PC-9 (cell line): Measurements from ENCODE around the gene FEM1B. TPM values are rescaled to one million over a fixed set of nuclear protein-coding genes. Genes with fewer than 3 reads are reported as not detected.

Experiments used
- BruUV-seq: library from RNA; stranded (reverse); fragments of 400-500 nt; replicated peaks from 2 replicates; lab custom pipeline; 2021; lab: Mats Ljungman, UMichigan
- CTCF ChIA-PET: fragments of 300-600 bp; sonication (Branson Sonifier 250); formaldehyde crosslinking; loops from one replicate; lab custom pipeline; 2022; ENCODE audit warnings: antibody characterized with exemption; lab: Charles Lee
- POLR2A ChIA-PET: fragments of 300-600 bp; sonication (Branson Sonifier 250); formaldehyde crosslinking; loops from one replicate; lab custom pipeline; 2022; ENCODE audit warnings: antibody characterized with exemption; ENCODE audit not compliant: unreplicated experiment; lab: Charles Lee
- DNase-seq, 2 experiments: peaks; one replicate each; pipeline versions ENCODE4 v3.0.0 to v3.0.0-alpha.2; 2015 to 2022; ENCODE audit warnings: mixed read lengths in 1 of 2
- H2AFZ ChIP-seq: fragments of 200-600 bp; sonication (generic); 2 replicates; pipeline ENCODE4 v1.8.1; 2017; ENCODE audit warnings: antibody characterized with exemption
- H3F3A ChIP-seq: fragments of 200-600 bp; sonication (generic); 2 replicates; pipeline ENCODE4 v1.8.1; 2017; ENCODE audit warnings: antibody characterized with exemption, mild to moderate bottlenecking, low read depth; ENCODE audit not compliant: insufficient read depth
- H3K27ac ChIP-seq: fragments of 200-600 bp; sonication (generic); 2 replicates; pipeline ENCODE4 v1.6.1; 2016; ENCODE audit warnings: mixed run types
- H3K27me3 ChIP-seq: fragments of 200-600 bp; sonication (generic); 2 replicates; pipeline ENCODE4 v1.6.1; 2016; ENCODE audit warnings: low read depth, mixed run types; ENCODE audit not compliant: insufficient read depth
- H3K36me3 ChIP-seq: fragments of 200-600 bp; sonication (generic); 2 replicates; pipeline ENCODE4 v1.6.1; 2016; ENCODE audit warnings: low read depth, mixed run types
- H3K4me1 ChIP-seq: fragments of 200-600 bp; sonication (generic); replicated peaks from 2 replicates; pipeline ENCODE4 v1.6.1; 2016; ENCODE audit warnings: mixed run types; ENCODE audit not compliant: insufficient read depth
- H3K4me2 ChIP-seq: fragments of 200-600 bp; sonication (generic); 2 replicates; pipeline ENCODE4 v1.6.1; 2017; ENCODE audit warnings: mixed run types
- H3K4me3 ChIP-seq: fragments of 200-600 bp; sonication (generic); 2 replicates; pipeline ENCODE4 v1.6.1; 2016; ENCODE audit warnings: mixed run types
- H3K79me2 ChIP-seq: fragments of 200-600 bp; sonication (generic); 2 replicates; pipeline ENCODE4 v1.6.1; 2017; ENCODE audit warnings: low read depth, mixed run types
- H3K9me2 ChIP-seq: fragments of 200-600 bp; sonication (generic); 2 replicates; pipeline ENCODE4 v1.8.1; 2017; ENCODE audit warnings: mild to moderate bottlenecking; ENCODE audit not compliant: insufficient read depth
- H3K9me3 ChIP-seq: fragments of 200-600 bp; sonication (generic); 2 replicates; pipeline ENCODE4 v1.8.1; 2016; ENCODE audit warnings: low read depth; ENCODE audit not compliant: insufficient read depth
- H4K20me1 ChIP-seq: fragments of 200-600 bp; sonication (generic); 2 replicates; pipeline ENCODE4 v1.8.1; 2017; ENCODE audit not compliant: insufficient read depth
- EZH2 ChIP-seq: fragments of 200-600 bp; sonication (generic); IDR thresholded peaks from 2 replicates; pipeline ENCODE4 v1.8.0; 2017; ENCODE audit warnings: antibody characterized with exemption, low read depth
- intact Hi-C: fragments of 100-400 bp; cut with micrococcal nuclease; formaldehyde crosslinking; loops from one replicate; pipeline ENCODE4 v1.10.0; 2022; ENCODE audit not compliant: unreplicated experiment
- total RNA-seq: library from RNA; stranded (reverse); gene quantifications from 2 replicates; pipeline ENCODE4 v1.2.3, GENCODE V29; 2021
- TF ChIP-seq, protein P1 (sequence below): fragments of 200-600 bp; sonication (generic); conservative IDR thresholded peaks from 2 replicates; pipeline ENCODE4 v1.6.1; 2017; ENCODE audit warnings: mixed run types, antibody characterized with exemption, mild to moderate bottlenecking, moderate library complexity

Gene FEM1B
- total RNA-seq, 1 experiment from 2014 or later: 31.6 TPM

DNA sequence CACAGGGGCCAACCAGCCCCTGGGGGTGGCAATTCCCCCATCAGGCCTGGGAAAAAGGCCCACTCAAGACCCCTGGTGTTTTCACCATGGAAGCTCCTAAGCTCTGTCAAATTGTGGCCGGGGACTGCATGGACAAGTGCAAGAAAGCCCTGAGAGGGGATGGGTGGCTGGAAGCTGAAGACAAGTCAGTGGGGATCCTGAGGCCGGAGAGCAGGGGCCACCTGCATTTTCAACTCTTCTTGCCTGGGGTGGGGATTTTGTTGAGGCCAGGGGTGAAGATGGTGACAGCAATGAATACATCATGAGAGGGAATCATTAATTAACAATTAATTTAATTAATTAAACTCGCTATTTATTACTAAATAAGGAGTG, 33.9 kb downstream of the FEM1B start:
- Histone ChIP-seq H3K27me3 (no peaks in the 10 kb centered on the region), H3F3A (no peaks in the 10 kb centered on the region), H3K9me2 (no peaks in the 10 kb centered on the region), H3K4me3 (no peak overlapping the region), H3K4me2 (no peak overlapping the region), H3K4me1 (no peaks in the 10 kb centered on the region), H2AFZ (no peak overlapping the region), H3K79me2 (no peaks in the 10 kb centered on the region), H3K9me3 (no peaks in the 10 kb centered on the region), H3K36me3 (no peaks in the 10 kb centered on the region), H3K27ac (no peak overlapping the region), H4K20me1 (no peaks in the 10 kb centered on the region)
- CTCF ChIA-PET: no interaction called here
- TF ChIP-seq, protein P1, sequence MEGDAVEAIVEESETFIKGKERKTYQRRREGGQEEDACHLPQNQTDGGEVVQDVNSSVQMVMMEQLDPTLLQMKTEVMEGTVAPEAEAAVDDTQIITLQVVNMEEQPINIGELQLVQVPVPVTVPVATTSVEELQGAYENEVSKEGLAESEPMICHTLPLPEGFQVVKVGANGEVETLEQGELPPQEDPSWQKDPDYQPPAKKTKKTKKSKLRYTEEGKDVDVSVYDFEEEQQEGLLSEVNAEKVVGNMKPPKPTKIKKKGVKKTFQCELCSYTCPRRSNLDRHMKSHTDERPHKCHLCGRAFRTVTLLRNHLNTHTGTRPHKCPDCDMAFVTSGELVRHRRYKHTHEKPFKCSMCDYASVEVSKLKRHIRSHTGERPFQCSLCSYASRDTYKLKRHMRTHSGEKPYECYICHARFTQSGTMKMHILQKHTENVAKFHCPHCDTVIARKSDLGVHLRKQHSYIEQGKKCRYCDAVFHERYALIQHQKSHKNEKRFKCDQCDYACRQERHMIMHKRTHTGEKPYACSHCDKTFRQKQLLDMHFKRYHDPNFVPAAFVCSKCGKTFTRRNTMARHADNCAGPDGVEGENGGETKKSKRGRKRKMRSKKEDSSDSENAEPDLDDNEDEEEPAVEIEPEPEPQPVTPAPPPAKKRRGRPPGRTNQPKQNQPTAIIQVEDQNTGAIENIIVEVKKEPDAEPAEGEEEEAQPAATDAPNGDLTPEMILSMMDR: no peak
- TF ChIP-seq EZH2: no peak
- DNase-seq: no peak
- POLR2A ChIA-PET: no interaction called here
- no TSS peak for BruUV-seq
- intact Hi-C loops: no loop called here

DNA sequence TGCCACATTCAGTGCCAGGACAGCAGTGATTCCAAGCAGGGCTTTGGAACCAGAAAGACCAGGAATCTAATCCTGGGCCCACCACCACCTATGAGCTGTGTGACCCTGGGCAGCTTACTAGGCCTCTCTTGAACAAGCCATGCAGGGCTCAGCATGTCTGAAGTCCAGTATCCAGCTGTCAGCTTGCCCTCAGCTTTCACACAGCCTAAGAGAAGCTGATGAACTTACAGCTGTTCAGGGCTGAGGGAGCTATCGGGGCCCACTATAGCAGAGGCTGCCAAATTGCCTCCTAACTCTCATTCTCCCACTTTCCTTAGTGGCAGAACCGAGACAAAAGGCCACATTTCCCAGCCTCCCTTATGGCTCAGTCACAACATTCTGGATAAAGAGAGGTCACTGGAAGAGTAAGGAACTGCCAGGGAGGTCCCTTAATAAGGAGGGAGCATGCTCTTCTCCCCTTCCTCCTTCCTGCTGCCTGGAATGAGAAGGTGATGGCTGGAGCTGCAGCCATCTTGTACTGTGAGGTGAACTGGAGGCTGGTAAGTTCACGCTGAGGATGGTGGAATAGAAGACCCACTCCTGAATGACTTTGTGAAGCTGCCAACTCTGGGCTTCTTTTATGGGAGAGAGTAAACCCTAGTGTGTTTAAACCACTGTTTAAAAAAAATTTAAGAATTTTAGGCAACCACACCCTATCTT, 34.5 kb downstream of the FEM1B start:
- no peaks in the 10 kb centered on the region for H3F3A ChIP-seq
- no peak overlapping the region for H3K4me2 ChIP-seq
- no TSS peak for BruUV-seq
- TF ChIP-seq, protein P1: no peak
- no peak for TF ChIP-seq EZH2
- no peak overlapping the region for H3K27ac ChIP-seq
- no peaks in the 10 kb centered on the region for H3K79me2 ChIP-seq
- no peak overlapping the region for H2AFZ ChIP-seq
- ChIA-PET CTCF (no interaction called here), POLR2A (no interaction called here)
- no peaks in the 10 kb centered on the region for H3K9me3 ChIP-seq
- intact Hi-C loops: no loop called here
- H3K4me3 ChIP-seq: no peak overlapping the region
- no peaks in the 10 kb centered on the region for H3K4me1 ChIP-seq
- H3K27me3 ChIP-seq: no peaks in the 10 kb centered on the region
- no peaks in the 10 kb centered on the region for H4K20me1 ChIP-seq
- DNase-seq: no peak
- no peaks in the 10 kb centered on the region for H3K9me2 ChIP-seq
- no peaks in the 10 kb centered on the region for H3K36me3 ChIP-seq

DNA sequence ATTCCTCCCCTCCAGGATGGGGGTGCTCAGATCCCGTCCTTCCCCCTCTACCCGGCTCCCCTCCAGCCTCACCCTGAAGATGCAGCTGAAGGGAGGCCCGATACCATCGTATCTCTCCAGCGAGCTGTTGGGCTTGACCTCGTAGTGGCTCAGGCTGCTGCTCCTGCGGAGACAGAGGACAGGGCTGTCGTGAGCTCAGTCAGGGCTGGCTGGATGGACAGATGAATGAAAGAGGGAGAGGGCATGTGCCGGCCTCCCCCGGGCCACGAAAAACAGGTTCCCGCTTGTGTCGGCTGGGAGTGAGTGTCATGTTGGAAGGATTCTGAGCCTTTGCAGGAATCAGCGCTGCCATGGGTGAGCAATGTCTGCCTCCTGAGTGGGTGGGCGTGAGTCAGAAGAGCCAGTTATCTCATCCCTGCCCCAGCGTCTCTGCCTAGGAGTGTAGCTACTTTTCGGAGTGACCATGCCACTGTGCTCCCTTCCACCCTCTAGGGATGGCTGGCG, 35.2 kb downstream of the FEM1B start:
- Histone ChIP-seq H3K4me1 (no peaks in the 10 kb centered on the region), H3F3A (no peaks in the 10 kb centered on the region), H3K27ac (no peak overlapping the region), H2AFZ (no peak overlapping the region), H3K36me3 (no peaks in the 10 kb centered on the region), H3K9me2 (no peaks in the 10 kb centered on the region), H3K9me3 (no peaks in the 10 kb centered on the region), H3K4me2 (no peak overlapping the region), H4K20me1 (no peaks in the 10 kb centered on the region), H3K79me2 (no peaks in the 10 kb centered on the region), H3K27me3 (no peaks in the 10 kb centered on the region), H3K4me3 (no peak overlapping the region)
- ChIA-PET CTCF (no interaction called here), POLR2A (no interaction called here)
- DNase-seq: no peak
- intact Hi-C loops: no loop called here
- TF ChIP-seq, protein P1: no peak
- no peak for TF ChIP-seq EZH2
- BruUV-seq: no TSS peak
